Right renal pelvis (tissue), 4 donors: ENCODE measurements around the gene ZNF76. TPM values are rescaled to one million over a fixed set of nuclear protein-coding genes. Genes with fewer than 3 reads are reported as not detected.
"Not testable (repeated sequence)": the region's sequence is repeated elsewhere in the genome, so short reads cannot be mapped to it uniquely, and the experiment has no call there.

Experiments
- DNase-seq, 4 donors: peaks; one replicate each; pipeline ENCODE4 v3.0.0-alpha.2; 2013; ENCODE audit warnings: low read depth in 4 of 4, low spot score in 3 of 4, missing footprints in 1 of 4
- polyA plus RNA-seq, 4 donors: library from polyadenylated mRNA; unstranded; fragments of 120-200 nt; gene quantifications; one replicate each; pipeline ENCODE4 v1.2.1, GENCODE V29; 2013; ENCODE audit not compliant: insufficient read length in 4 of 4

ZNF76 gene
- polyA plus RNA-seq, 4 donors: 43.4 to 50.2 (median 46.1) TPM

DNA sequence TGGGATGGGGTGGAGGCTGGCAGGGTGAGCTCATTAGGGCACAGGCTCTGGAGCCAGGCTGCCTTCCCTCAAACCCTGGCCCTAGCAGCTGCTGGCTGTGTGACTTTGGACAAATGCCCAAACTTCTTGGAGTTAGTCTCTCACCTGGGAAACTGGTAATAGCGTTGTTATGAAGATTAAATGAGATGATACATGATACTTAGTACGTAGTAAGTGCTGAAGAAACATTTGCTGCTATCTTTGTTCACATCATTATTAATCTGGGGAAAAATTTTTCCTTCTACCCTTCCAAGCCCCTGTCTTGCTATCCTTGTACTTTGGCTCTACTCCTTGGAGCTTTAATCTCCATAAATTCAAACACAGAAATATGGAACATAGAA, 60.5 kb downstream of the ZNF76 start:
- no peak for DNase-seq

DNA sequence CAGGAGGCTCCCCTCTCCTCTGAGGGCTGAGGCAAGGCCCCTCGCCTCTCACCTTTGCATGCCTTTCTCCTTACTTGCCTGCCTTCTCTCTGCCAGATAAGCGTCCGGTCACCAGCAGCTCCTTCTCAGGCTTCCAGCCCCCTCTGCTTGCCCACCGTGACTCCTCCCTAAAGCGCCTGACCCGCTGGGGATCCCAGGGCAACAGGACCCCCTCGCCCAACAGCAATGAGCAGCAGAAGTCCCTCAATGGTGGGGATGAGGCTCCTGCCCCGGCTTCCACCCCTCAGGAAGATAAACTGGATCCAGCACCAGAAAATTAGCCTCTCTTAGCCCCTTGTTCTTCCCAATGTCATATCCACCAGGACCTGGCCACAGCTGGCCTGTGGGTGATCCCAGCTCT, 61.6 kb downstream of the ZNF76 start:
- DNase-seq: no peak

DNA sequence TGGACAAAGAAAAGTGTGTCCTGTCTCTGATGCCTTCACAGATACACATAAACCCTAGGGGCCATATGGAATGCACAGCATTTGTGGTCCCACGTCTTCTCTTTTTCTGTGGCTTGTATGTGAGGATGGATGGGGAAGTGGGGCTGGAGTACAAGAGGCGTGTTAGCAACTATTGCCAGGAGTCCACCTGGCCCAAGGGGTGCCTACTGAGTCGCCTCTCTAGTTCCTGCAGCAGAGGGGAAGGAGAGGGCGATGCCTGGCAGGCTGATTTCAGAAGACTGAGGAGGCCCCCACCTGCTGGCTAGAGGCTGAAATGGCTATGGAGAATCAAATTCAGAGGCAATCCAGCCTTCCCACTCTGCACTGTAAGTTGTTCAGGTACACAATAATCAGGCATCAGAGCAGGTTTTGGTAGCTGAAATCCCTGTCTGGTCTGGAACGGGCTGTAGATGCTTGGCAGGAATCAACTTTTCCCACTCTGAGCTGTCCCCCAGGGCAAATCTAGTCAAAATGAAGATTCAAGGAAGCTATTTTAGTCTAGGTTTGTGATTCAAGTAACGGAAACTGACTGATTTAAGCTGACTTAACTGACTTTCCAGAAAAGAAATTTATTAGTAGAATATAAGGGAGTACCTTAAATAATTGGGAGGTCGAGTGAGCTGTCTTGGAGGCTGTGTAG, 68.0 kb downstream of the ZNF76 start:
- peak in 2 of 4 donors; percentile 19 to 27 for DNase-seq

DNA sequence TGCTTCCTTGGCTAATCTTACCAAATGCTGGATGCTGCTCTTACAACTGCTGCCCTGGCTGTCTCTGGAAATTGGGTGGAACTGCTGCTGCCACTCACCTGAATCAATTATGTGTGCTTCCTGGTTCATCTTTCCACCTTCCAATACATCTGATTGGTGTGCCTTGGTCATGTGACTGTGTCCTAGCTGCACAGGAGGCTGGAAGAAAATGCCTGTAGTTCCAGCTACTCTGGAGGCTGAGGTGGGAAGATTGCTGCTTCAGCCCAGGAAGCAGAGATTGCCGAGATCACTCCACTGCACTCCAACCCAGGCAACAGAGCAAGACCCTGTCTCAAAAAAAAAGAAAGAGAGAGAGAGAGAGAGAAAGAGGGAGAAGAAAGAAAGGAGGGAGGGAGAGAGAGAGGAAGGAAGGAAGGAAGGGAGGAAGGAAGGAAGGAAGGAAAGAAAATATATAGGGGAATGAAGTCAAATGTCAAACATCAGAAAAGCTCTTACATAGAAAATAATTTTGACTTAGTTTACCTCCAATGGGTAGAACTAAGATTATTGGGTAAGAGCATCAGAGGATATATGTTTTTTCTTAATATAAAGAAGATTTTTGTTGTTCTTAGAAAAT, 68.7 kb downstream of the ZNF76 start:
- DNase-seq: no peak

DNA sequence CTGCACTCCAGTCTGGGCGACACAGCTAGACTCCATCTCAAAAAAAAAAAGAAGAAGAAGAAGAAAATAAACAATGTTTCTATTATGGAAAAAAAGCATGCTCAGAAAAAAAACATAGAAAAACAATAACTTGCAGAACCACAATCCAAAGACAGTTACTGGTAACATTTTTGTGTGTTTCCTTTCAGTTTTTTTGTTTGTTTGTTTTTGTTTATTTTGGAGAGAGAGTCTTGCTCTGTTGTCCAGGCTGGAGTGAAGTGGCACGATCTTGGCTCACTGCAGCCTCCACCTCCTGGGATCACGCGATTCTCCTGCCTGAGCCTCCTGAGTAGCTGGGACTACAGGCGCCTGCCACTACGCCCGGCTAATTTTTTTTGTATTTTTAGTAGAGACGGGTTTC, 69.4 kb downstream of the ZNF76 start:
- DNase-seq: not testable (repeated sequence)

DNA sequence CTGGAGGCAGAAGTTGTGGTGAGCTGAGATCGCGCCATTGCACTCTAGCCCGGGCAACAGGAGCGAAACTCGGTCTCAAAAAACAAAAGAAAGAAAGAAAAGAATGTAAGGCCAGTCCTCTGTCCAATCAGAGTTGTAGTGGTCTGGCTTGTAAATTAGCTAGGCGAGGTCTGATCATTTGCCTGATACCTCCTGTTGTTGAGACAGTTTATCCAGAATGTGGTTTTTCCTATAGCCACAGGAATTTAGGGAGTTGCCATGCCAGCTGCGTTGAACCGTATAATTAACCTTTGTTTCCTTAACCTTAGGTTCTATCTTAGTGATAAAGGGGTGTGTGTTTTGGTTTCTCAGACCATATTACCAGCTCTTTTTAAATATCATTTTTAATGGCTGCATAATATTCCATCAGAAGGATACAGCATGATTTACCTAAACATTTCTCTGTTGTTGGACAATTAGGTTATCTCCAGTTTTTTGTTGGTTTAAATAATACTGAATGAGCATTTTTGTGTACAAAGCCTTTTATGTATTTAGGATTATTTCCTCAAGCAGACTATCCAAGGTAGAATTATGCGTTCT, 71.1 kb downstream of the ZNF76 start:
- no peak for DNase-seq

DNA sequence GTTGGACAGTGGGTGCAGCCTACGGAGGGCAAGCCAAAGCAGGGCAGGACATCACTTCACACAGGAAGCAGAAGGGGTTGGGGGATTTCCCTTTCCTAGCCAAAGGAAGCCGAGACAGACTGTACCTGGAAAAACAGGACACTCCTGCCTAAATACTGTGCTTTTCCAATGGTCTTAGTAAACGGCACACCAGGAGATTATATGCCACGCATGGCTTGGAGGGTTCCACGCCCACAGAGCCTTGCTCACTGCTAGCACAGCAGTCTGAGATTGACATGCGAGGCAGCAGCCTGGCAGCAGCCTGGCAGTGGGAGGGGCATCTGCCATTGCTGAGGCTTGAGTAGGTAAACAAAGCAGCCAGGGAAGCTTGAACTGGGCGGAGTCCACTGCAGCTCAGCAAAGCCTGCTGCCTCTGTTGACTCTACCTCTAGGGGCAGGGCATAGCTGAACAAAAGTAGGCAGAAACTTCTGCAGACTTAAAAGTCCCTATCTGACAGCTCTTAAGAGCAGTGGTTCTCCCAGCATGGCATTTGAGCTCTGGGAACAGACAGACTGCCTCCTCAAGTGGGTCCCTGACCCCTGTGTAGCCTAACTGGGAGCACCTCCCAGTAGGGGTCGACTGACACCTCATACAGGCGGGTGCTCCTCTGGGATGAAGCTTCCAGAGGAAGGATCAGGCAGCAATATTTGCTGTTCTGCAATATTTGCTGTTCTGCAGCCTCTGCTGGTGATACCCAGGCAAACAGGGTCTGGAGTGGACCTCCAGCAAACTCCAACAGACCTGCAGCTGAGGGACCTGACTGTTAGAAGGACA, 72.7 kb downstream of the ZNF76 start:
- DNase-seq: not testable (repeated sequence)

DNA sequence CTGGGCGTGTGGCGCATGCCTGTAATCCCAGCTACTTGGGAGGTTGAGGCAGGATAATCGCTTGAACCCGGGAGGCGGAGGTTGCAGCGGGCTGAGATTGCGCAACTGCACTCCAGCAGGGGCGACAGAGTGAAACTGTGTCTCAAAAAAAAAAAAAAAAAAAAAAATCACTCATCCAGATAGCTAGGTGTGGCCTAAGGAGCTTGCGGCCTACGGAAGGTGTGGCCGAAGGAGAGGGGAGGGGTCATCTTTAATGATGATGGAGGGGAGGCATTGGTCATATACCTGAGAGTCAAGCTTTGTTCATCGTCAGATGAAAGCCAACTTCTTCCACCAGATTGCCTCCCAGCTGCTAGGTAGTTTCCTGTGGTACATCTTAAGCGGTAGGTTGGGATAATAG, 82.0 kb downstream of the ZNF76 start:
- no peak for DNase-seq

DNA sequence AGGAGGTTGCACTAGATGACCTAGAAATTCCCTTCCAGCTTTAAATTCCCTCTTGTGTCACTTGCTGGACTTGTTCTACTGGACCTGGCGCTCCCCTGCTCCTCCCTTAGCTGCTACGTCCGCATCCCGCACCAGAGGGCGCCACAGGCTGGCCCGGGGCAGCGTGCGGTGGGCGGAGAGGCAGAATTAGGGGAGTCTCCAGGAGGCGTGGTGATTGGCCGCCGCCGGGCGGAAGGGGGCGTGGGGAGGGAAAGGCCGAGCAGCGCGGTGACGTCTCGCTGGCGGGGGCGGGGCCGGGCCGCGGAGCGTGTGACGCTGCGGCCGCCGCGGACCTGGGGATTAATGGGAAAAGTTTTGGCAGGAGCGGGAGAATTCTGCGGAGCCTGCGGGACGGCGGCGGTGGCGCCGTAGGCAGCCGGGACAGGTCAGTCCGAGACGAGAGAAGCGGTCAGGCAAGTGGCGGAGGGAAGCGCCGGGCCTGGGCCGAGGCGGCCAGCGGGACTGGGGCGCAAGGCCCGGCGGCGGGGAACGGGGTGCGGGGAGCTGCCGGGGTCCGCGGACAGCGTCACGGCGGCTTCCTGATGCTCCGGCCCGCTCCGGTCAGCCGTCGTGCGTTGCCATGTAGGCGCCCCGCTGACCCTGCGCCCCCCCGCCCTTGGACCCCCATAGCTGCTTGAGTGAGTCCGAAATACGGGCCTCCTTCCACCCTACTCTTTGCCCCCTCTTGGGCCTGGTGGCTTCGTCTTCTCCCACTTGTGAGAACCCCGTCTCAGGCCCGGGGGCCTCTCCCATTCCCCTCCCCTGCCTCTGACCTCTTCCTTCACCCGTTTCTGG, 82.9 kb downstream of the ZNF76 start, which contains the start of gene PPARD:
TSS of gene PPARD (plus strand) at position 301 of the 834 bp plus-strand sequence. CDS start 68,530 bp downstream, outside the sequence.
- DNase-seq: peak; percentile 93 to 96 (median 94)

DNA sequence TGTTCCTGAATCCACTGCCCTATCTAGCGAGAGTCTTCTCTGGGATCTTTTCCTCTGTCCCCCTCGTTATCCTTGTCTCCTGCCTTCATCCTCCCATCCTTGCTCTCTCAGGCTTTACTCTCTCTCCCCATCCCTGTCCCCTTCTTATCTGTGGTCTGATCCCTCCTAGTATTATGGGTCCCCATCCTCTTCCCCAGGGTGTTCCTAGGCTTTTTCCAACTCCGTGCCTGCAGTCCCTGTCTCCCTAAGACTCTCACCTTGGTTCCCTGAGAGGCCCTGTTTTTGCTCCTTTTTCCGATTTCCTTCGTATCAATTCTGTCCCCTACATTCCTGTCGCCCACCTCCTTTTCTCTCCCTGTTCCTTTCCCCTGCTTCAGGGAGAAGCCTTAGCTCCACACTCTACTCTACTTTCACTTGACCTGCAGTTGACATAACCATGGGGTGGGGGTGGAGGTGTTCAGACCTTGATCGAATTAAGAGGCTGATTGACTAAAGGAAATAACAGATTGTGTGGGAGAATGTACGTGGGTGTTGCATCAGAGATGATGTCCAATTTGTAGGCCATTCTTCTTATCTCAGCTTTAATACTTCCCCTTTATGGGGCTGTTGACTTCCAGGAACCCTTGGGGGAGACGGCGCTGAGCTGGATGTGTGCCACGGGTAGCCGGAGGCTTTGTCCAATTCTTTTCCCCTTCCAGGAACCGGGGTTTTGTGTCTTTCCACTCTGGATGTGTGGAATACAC, 83.7 kb downstream of the ZNF76 start:
- peak in 1 of 4 donors; percentile 30 for DNase-seq

DNA sequence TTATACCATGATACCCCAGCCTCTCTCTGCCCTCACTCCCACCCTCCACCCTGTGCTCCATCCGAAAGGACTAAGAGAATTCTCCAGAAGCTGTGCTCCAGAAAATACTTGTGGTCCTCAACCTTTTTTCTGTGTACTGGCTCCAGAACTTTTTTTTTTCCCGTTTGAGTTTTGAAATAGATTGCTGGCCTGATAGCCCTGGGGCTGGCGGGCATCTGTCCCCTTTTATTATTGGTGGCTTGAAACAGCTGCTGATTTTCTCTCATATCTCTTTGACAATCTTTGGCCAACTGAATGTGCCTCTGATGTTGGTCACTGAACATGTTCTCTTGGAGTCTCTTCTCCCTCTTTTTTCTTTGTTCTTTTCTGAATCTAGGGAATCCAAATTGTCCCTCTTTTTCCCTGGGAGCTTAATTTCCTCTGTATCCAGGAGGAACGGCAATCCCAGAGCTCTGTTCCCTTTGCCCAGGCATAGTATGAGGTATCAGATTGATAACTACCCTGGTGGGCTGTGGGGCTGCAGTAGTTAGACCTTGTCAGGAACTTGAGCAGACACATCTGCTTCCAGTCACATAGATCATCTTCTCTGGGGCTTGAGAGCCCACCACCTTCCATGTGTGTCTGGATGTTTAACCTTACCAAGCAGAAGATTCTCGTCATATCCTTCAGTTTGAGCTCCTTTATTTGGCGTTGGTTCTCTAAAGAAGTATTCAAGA, 84.5 kb downstream of the ZNF76 start:
- no peak for DNase-seq

Other genes with a start within 250 kb of the ZNF76 start
- gene TCP11, start 118.4 kb upstream of the ZNF76 start, polyA plus RNA-seq: 1 to 10 TPM; 2.2 to 3.1 (median 2.4) TPM
- gene SCUBE3, start 45.8 kb upstream of the ZNF76 start, polyA plus RNA-seq: 10 to 100 TPM; 39.9 to 52.2 (median 43.1) TPM
- 1 to 10 TPM; 2.7 to 4.1 (median 3.7) TPM for gene DEF6, start 38.1 kb downstream of the ZNF76 start, polyA plus RNA-seq
- gene PPARD, start 82.8 kb downstream of the ZNF76 start, polyA plus RNA-seq: 10 to 100 TPM; 22.5 to 27.5 (median 24.0) TPM
- gene FANCE, start 192.6 kb downstream of the ZNF76 start, polyA plus RNA-seq: 10 to 100 TPM in 2 of 4 donors, 1 to 10 TPM in 2; 9.4 to 11.3 (median 10.4) TPM
- 1,000 to 10,000 TPM; 1,948 to 2,087 (median 2,028) TPM for gene RPL10A, start 208.7 kb downstream of the ZNF76 start, polyA plus RNA-seq
- gene TEAD3, start 237.3 kb downstream of the ZNF76 start, polyA plus RNA-seq: 10 to 100 TPM; 42.6 to 53.0 (median 47.7) TPM